NCI-H345 (cell line): ENCODE results near the gene WDR77.

Experiments used
- DNase-seq: peaks from one replicate; lab custom pipeline; 2025; lab: John Stamatoyannopoulos, UW

Gene WDR77

GRCh38 chr1:111448918-111449702, at the start of gene WDR77, which contains the start of gene ATP5PB:
TSS of gene WDR77 (minus strand) at chr1:111449256. CDS start at chr1:111449169, 87 bp downstream.
TSS of gene ATP5PB (plus strand) at chr1:111449464. CDS start at chr1:111449542, 78 bp downstream.
- DNase-seq = peak; percentile 99

DNA sequence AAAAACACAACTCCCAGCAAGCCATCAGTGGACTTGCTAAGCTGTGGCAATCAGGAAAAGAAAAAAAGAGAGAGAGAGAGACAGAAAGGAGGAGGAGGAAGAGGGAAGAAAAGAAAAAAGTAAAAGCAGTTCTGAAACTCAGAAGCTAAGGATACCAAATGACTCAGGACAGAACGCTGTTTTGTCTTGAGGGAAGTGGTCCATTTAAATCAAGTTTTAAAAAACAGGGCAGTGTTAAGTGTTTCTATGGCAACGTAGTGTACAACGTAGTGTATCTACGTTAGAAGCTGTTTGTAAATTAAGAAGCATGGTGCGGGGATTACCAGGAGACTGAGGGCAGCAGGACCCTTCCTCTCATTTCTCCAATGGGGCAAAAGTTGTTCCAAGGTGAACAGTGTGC, 48.5 kb upstream of the WDR77 start:
- DNase-seq = no peak

DNA sequence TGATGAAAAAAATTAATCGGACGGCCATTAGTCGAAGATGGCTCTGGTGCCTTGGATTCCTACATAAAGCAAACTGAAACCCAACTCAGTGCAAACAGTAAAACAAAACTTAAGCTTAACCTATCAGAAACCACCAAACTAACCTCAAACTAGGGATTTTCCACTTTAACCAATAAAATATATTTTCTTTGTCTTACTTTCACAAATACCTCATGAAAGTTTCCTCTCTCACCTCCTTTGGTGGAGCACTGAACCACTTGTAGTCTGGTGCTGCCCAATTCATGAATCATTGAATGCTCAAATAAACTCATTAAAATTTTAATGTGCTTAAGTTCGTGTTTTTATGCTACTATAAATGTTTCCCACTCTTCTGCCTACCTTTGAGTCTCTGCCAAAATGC, 47.3 kb upstream of the WDR77 start:
- no peak for DNase-seq

DNA sequence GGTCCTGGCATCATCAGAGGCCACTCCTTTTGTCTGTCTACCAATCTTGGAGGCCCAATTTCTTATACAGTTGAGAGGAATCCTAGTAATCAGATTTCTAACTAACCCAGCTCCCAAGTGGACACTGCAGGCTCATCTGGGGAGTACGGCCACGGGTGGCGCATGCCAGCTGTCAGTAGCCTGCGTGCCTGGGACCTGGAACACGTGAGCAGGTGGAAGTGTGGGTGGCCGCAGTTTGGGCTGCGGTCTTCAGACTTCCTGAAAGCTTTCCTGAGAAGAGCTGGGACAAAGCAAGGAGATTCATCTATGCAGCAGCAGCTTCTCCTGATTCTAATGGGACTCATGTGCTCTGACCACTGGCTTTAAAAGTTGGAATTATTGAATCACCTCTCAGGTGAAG, 42.0 kb upstream of the WDR77 start:
- DNase-seq = no peak

- no peak for DNase-seq
These were observed 41.2 kb upstream of the WDR77 start for GRCh38 chr1:111490220-111490619.

DNA sequence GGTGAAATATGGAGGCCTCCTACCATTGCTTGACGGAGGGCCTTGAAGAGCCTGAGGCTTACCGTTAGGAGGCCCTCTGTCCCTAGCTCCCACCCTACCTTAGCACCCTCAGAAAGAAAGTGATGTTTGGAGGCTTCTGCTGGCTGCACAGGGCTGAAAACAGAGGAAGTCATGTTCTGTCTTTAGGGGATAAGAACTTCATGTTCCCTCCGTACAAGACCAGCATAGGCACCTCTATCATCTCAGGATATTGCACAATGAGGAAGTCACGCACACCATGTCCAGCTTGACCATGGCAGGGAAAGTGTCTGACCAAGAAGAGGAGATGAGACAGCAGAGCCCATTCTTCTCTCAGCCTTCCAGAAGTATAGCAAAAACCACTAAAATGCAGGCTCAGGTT, 40.5 kb upstream of the WDR77 start:
- DNase-seq = no peak

GRCh38 chr1:111488669-111489068, 39.6 kb upstream of the WDR77 start:
- no peak for DNase-seq

DNA sequence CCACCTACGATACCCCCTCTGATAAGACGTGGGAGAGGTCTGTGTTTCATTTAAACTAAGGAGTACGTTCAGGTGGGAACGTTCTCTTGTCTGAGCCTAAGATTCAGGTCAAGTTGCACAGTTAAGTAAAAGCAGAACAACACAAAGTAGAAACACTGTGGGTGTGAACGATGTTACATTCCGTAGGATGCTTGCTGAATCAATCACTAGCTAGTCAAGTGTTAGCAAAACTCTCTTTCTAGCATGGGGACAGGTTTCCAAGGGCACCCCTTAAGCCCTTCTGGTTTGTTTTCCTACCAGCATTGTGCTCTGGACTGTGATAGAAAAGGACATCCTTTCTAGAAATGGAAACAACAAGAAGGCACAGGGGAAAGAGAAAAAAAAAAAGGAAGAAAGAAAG, 38.1 kb upstream of the WDR77 start:
- no peak for DNase-seq

DNA sequence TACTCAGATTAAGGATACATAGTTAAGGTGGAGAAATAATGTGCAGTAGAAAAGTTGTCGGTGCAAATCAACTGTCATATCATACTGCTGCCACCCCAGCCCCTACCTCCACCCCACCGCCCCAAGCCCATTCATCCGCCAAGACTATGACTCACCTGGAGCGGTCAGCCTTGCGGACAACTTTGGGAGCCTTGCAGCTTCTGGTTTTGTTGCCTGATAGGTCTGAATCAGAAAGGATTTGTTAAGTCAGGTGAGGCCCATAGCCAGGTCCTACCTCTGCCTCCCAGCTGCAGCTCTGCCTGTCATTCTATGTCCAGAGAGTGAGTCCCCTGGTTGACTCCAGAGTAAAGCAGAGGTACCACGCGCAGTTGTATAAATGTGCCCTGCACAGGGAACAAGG, 37.4 kb upstream of the WDR77 start:
- DNase-seq = no peak

- no peak for DNase-seq
These were observed 35.5 kb upstream of the WDR77 start for GRCh38 chr1:111484391-111485026.

- no peak for DNase-seq
These were observed 34.8 kb upstream of the WDR77 start for GRCh38 chr1:111483876-111484275.

GRCh38 chr1:111483166-111483565, 34.1 kb upstream of the WDR77 start:
- no peak for DNase-seq

- DNase-seq = peak; percentile 62
These were observed 32.5 kb upstream of the WDR77 start for GRCh38 chr1:111481387-111482221.

DNA sequence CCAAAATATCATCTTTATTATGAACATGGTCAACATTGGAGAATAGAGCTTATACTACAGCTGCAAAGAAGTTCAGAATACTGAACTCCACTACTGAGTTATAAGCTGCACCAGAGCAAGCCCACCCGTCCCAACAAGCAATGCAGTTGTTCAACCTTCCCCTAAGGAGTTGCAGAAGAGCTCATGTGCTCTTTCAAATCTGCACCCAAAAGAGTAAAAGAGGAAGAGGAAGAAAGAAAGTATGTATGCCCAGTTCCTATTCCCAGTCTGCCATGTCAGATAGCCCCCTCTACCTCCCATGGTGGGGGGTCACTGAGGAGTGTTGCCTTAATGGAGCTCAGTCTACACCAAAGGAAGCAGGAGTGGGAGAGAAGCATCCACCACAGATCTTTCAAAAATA, 31.6 kb upstream of the WDR77 start:
- DNase-seq = no peak

GRCh38 chr1:111476761-111477309, 27.8 kb upstream of the WDR77 start:
- DNase-seq = no peak

GRCh38 chr1:111476214-111476613, 27.2 kb upstream of the WDR77 start:
- DNase-seq = no peak

- no peak for DNase-seq
These were observed 26.6 kb upstream of the WDR77 start for GRCh38 chr1:111475701-111476100.

- no peak for DNase-seq
These were observed 25.5 kb upstream of the WDR77 start for GRCh38 chr1:111474521-111474920.

DNA sequence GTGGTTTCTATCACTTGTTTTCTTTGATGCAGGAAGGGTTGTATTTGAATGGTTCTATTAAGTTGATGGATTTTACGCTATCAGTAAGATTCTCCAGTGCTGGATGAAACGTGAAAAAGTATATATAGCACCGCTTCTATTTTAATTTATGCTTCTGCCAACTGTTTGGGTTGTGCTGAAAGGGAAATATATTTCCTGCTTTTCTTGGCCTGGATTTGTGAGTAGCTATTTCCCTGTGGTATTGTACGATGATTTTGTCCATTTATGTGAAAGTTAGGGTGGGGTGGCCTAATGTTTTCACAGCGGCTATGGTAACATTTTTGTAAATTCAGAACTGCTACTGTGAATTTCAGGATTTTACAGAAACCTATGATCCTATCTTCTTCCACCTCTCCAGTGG, 25.1 kb upstream of the WDR77 start:
- no peak for DNase-seq

DNA sequence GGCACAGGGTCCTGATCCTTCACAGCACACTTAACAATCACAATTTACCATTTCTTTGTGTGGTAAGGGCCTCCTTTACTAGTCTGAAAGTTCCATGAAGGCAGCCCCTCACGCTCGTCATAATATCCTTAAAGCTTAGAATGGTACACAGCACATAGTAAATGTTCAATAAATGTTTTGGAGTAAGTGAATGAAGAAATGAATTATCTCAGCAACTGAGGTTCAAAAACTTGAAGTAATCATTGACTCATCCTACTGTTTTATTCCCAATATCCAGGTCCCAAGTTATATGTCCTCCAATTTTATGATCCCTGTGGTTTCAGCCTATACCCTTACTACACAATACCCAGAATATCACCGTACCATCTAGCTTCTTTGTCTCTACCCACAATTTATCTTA, 22.5 kb upstream of the WDR77 start:
- DNase-seq = no peak

DNA sequence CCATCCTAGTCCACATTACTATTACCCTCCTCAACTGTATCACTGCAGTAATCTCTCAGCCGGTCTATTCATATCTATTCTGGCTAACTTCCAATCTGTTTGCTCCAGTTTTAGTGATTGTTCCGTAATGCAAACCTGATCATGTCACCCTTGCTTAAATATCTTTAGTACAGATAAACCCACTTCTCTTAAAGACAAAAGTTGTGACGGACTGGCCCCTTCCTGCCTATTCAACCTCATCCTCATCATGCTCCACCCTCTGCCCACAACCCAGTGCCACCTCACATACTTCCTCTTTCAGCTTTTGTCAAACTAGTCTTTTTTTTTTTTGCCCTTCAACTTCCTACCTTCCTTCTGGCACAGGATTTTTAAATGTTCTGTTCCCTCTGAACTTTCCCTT, 22.0 kb upstream of the WDR77 start:
- no peak for DNase-seq

DNA sequence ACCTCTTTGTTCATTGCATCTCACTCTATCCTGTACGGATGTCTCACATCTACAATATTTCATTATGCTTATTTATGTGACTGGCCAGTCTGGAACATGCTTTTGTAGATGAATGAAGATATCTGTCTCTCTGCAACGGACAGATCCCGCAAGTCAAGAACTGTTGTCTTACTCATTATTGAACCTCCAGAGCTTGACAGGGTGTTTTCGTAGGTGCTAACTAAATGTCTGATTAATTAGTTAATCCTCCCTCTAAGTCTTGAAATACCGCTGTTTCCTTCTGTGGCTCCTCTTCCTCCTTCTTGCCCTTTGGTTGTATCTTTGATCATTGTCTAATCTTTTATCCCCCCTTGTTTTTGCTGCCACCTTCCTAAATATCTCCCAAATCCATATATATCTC, 21.5 kb upstream of the WDR77 start:
- DNase-seq = no peak
